Ectodermal cell (in vitro differentiated cells): Measurements from ENCODE around the gene PTGIS.

Experiments
- H3K27ac ChIP-seq: 2 replicates; pipeline ENCODE4 v1.7.0; 2013; ENCODE audit warnings: mild to moderate bottlenecking, low read depth, low read length; ENCODE audit not compliant: insufficient read depth, poor library complexity, severe bottlenecking
- H3K27me3 ChIP-seq: 2 replicates; pipeline ENCODE4 v1.7.0; 2013; ENCODE audit warnings: mild to moderate bottlenecking, low read length; ENCODE audit not compliant: insufficient read depth, control insufficient read depth, poor library complexity, severe bottlenecking
- H3K36me3 ChIP-seq: one replicate; pipeline ENCODE4 v1.7.0; 2013; ENCODE audit warnings: low read length; ENCODE audit not compliant: control insufficient read depth, insufficient read depth
- H3K4me1 ChIP-seq: one replicate; pipeline ENCODE4 v1.7.0; 2013; ENCODE audit warnings: low read length; ENCODE audit not compliant: control insufficient read depth, insufficient read depth
- H3K4me3 ChIP-seq: 2 replicates; pipeline ENCODE4 v1.7.0; 2013; ENCODE audit warnings: low read depth, low read length, control low read depth; ENCODE audit not compliant: insufficient read depth
- H3K9me3 ChIP-seq: 2 replicates; pipeline ENCODE4 v1.7.0; 2013; ENCODE audit warnings: mild to moderate bottlenecking, low read length, moderate library complexity; ENCODE audit not compliant: control insufficient read depth
- whole genome bisulfite sequencing, 2 experiments: methylation state at CpG; one replicate each; pipeline ENCODE4 v1.1.7; 2013; ENCODE audit warnings: missing lambda C conversion rate in 2 of 2; 5-methylcytosine and 5-hydroxymethylcytosine counted together

PTGIS gene

GRCh38 chr20:49579195-49579594, 11.3 kb upstream of the PTGIS start:
- no peak overlapping the region for H3K27ac ChIP-seq
- H3K9me3 ChIP-seq, result no peaks in the 10 kb centered on the region
- H3K27me3 ChIP-seq, result no peaks in the 10 kb centered on the region
- no peak overlapping the region for H3K4me3 ChIP-seq
- no peaks in the 10 kb centered on the region for H3K36me3 ChIP-seq
- 88 to 95% methylated on average over 4 of the region's 4 CpGs for WGBS, 2 experiments
- H3K4me1 ChIP-seq, result peaks cover 9% of the 10 kb centered on the region

GRCh38 chr20:49578436-49578835, 10.5 kb upstream of the PTGIS start:
- peaks cover 9% of the 10 kb centered on the region for H3K4me1 ChIP-seq
- H3K36me3 ChIP-seq, result no peaks in the 10 kb centered on the region
- 88 to 89% methylated on average over 4 of the region's 4 CpGs for WGBS, 2 experiments
- no peak overlapping the region for H3K4me3 ChIP-seq
- H3K27me3 ChIP-seq, result no peaks in the 10 kb centered on the region
- no peaks in the 10 kb centered on the region for H3K9me3 ChIP-seq
- no peak overlapping the region for H3K27ac ChIP-seq

- H3K4me1 ChIP-seq, result peaks cover 14% of the 10 kb centered on the region
- no peak overlapping the region for H3K4me3 ChIP-seq
- H3K9me3 ChIP-seq, result no peaks in the 10 kb centered on the region
- H3K27me3 ChIP-seq, result no peaks in the 10 kb centered on the region
- WGBS, 2 experiments, result 82 to 84% methylated on average over 5 of the region's 5 CpGs
- H3K36me3 ChIP-seq, result no peaks in the 10 kb centered on the region
- no peak overlapping the region for H3K27ac ChIP-seq
Measured at GRCh38 chr20:49575551-49576060, 7.7 kb upstream of the PTGIS start.

- Histone ChIP-seq H3K36me3 (no peaks in the 10 kb centered on the region), H3K27me3 (no peaks in the 10 kb centered on the region), H3K4me3 (no peak overlapping the region), H3K4me1 (peaks cover 9% of the 10 kb centered on the region), H3K27ac (no peak overlapping the region), H3K9me3 (no peaks in the 10 kb centered on the region)
- 94 to 95% methylated on average over 8 of the region's 8 CpGs for WGBS, 2 experiments
Measured at GRCh38 chr20:49573900-49574416, 6.0 kb upstream of the PTGIS start.

- no peak overlapping the region for H3K4me3 ChIP-seq
- no peak overlapping the region for H3K27ac ChIP-seq
- H3K4me1 ChIP-seq, result peaks cover 12% of the 10 kb centered on the region
- H3K9me3 ChIP-seq, result no peaks in the 10 kb centered on the region
- WGBS, 2 experiments, result 48% methylated on average over 6 of the region's 6 CpGs
- no peaks in the 10 kb centered on the region for H3K36me3 ChIP-seq
- no peaks in the 10 kb centered on the region for H3K27me3 ChIP-seq
Measured at GRCh38 chr20:49572857-49573256, 4.9 kb upstream of the PTGIS start.

- Histone ChIP-seq H3K27me3 (no peaks in the 10 kb centered on the region), H3K9me3 (no peaks in the 10 kb centered on the region), H3K27ac (no peak overlapping the region), H3K4me1 (peaks cover 19% of the 10 kb centered on the region), H3K36me3 (no peaks in the 10 kb centered on the region), H3K4me3 (no peak overlapping the region)
- 70 to 97% methylated on average over 2 of the region's 2 CpGs for WGBS, 2 experiments
Measured at GRCh38 chr20:49571553-49571835, 3.6 kb upstream of the PTGIS start.

- WGBS, 2 experiments, result 89 to 91% methylated on average over 11 of the region's 11 CpGs
- H3K9me3 ChIP-seq, result no peaks in the 10 kb centered on the region
- H3K4me1 ChIP-seq, result peaks cover 22% of the 10 kb centered on the region
- H3K36me3 ChIP-seq, result no peaks in the 10 kb centered on the region
- no peaks in the 10 kb centered on the region for H3K27me3 ChIP-seq
- H3K4me3 ChIP-seq, result no peak overlapping the region
- H3K27ac ChIP-seq, result no peak overlapping the region
Measured at GRCh38 chr20:49570828-49571552, 3.1 kb upstream of the PTGIS start.

GRCh38 chr20:49570161-49570827, 2.4 kb upstream of the PTGIS start:
- peaks cover 22% of the 10 kb centered on the region for H3K4me1 ChIP-seq
- 91% methylated on average over 7 of the region's 7 CpGs for WGBS, 2 experiments
- H3K9me3 ChIP-seq, result no peaks in the 10 kb centered on the region
- H3K4me3 ChIP-seq, result no peak overlapping the region
- no peaks in the 10 kb centered on the region for H3K36me3 ChIP-seq
- H3K27ac ChIP-seq, result no peak overlapping the region
- no peaks in the 10 kb centered on the region for H3K27me3 ChIP-seq

- H3K36me3 ChIP-seq, result no peaks in the 10 kb centered on the region
- no peaks in the 10 kb centered on the region for H3K27me3 ChIP-seq
- 78 to 80% methylated on average over 10 of the region's 10 CpGs for WGBS, 2 experiments
- H3K9me3 ChIP-seq, result no peaks in the 10 kb centered on the region
- peaks cover 22% of the 10 kb centered on the region for H3K4me1 ChIP-seq
- H3K27ac ChIP-seq, result no peak overlapping the region
- H3K4me3 ChIP-seq, result no peak overlapping the region
Measured at GRCh38 chr20:49569411-49570115, 1.6 kb upstream of the PTGIS start.
